Activated T-helper 1 cell treated with anti-CD3 and anti-CD28 coated beads, Interleukin-2, amount 50 U/mL, for 16 hours (primary cell): ENCODE results near the gene IL3RA.
"Not testable (repeated sequence)": the region's sequence is repeated elsewhere in the genome, so short reads cannot be mapped to it uniquely, and the experiment has no call there.

Experiments
- DNase-seq, 2 donors: peaks; one replicate each; pipeline ENCODE4 v3.0.0-alpha.2; 2020; ENCODE audit warnings: low read depth in 1 of 2, low spot score in 1 of 2

The IL3RA gene

DNA sequence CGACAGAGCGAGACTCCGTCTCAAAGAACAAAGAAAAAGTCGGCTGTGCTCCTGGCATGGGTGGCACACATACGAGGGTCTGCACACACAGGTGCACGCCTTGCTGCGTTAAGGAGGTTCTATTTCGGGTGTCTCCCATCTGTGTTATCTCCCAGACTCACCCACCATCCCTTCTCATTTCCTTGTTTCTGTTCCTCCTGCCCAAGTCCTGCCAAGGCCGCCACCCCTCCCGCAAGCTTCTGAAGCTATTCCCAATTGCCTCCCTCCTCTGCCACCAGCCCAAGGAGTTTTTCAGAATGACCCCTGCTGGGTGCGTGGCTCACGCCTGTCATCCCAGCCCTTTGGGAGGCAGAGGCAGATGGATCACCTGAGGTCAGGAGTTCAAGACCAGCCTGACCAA lies 6.0 kb upstream of the IL3RA start:
- no peak for DNase-seq

DNA sequence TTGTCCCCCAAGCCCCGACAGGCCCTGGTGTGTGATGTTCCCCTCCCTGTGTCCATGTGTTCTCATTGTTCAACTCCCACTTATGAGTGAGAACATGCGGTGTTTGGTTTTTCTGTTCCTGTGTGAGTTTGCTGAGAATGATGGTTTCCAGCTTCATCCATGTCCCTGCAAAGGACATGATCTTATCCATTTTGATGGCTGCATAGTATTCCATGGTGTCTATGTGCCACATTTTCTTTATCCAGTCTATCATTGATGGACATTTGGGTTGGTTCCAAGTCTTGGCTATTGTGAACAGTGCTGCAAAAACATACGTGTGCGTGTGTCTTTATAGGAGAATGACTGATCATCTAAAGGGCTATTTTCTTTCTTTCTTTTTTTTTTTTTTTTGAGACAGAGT lies 4.2 kb upstream of the IL3RA start:
- DNase-seq = not testable (repeated sequence)

DNA sequence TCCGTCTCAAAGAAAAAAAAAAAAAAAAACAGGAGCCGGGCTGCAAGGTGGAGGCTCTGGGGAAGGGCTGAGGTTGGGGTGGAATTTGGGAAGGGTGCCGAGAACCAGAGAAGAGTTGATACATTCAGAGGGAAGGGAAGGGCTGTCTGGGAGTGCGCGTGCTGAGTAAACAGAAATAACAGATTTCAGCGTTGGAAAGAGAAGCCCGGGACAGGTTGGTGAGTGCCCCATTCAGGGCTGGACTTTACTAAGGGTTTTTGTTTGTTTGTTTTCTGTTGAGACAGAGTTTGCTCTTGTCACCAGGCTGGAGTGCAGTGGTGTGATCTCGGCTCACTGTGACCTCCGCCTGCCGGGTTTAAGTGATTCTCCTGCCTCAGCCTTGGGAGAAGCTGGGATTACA lies 1.7 kb upstream of the IL3RA start:
- DNase-seq = no peak

DNA sequence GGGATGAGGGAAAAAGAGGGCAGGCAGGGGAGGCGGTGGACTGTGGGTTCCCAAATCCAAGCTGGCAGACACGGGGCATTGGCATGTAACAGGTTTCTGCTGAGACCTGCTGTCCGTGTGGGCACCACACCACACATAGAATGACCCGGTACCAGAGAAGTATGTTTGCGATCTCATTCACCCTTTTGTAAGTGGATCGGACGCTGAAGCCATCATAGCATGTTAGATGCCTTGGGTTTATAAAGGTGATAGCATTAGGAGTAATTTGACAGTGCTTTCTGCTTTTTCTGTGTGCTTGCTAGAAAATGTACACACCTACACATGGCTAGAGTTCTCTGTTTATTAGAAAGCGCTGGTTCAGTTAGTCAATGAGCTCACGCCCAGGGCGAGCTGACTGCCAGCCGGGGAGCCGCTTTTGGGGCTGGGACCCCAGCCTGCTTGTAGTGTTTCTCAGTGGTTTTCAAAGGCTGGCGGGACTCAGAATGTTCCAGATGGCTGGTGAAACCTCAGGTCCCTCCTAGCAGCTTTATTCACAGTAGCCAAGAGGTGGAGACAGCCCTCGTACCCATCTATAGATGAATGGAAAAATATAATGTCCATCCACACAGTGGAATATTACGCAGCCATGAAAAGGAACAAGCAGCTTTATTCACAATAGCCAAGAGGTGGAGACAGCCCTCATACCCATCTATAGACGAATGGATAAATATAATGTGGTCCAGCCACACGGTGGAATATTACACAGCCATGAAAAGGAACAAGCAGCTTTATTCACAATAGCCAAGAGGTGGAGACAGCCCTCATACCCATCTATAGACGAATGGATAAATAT lies 579 bp downstream of the IL3RA start:
- DNase-seq = no peak

DNA sequence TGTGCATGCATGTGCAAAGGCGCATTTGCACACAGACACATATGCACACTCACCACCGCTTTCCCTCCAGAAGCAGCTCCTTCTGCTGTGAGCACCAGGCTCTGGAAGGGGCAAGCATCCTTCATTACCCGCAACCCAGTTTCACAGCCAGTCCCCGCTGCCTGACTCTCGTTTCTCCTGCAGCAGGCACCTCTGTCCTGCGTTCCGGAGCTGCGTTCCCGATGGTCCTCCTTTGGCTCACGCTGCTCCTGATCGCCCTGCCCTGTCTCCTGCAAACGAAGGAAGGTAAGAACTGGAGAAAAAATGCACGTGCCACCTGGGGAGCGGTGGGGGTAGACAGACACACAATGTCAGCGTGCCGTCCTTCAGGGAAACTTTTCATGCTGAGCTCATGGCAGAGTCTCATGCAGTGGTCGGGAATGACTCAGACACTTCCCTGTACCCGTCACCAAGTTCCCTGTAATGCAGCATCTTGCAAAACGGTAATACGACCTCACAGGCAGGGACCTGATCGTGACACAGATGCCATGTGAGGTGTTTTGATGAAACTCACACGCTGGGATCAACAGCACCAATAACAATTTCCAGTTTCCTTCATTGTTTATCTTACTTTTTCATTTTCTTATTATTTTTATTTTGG lies 5.1 kb downstream of the IL3RA start:
- no peak for DNase-seq

DNA sequence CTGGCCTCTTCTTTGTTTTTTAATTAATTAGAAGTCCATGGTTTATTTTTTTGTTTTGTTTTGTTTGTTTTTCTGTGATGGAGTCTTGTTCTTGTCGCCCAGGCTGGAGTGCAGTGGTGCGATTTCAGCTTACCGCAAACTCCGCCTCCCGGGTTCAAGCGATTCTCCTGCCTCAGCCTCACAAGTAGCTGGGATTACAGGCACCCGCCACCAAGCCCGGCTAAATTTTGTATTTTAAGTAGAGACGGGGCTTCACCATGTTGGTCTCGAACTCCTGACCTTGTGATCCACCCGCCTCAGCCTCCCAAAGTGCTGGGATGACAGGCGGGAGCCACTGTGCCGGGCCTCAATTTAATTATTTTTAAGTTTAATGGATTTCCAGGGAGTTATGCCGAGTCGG lies 13.0 kb downstream of the IL3RA start:
- DNase-seq = not testable (repeated sequence)

DNA sequence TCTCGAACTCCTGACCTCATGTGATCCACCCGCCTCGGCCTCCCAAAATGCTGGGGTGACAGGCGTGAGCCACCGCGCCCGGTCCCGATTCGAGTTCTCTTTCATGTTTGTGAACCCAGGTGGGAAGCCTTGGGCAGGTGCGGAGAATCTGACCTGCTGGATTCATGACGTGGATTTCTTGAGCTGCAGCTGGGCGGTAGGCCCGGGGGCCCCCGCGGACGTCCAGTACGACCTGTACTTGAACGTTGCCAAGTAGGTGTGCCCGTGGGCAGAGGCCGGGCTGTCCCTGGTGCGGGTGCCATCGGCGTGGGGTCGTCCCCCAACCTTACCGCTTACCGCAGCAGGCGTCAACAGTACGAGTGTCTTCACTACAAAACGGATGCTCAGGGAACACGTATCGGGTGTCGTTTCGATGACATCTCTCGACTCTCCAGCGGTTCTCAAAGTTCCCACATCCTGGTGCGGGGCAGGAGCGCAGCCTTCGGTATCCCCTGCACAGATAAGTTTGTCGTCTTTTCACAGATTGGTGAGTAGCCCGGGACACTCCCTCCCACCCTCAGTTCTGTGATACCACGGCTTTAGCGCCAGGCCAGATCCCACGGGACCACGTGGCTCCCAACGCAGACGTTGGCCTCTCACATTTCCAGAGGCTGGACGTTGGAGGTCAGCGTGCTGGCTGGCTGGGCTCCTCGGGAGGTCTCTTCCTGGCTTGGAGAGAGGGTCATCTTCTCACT lies 15.6 kb downstream of the IL3RA start:
- no peak for DNase-seq

DNA sequence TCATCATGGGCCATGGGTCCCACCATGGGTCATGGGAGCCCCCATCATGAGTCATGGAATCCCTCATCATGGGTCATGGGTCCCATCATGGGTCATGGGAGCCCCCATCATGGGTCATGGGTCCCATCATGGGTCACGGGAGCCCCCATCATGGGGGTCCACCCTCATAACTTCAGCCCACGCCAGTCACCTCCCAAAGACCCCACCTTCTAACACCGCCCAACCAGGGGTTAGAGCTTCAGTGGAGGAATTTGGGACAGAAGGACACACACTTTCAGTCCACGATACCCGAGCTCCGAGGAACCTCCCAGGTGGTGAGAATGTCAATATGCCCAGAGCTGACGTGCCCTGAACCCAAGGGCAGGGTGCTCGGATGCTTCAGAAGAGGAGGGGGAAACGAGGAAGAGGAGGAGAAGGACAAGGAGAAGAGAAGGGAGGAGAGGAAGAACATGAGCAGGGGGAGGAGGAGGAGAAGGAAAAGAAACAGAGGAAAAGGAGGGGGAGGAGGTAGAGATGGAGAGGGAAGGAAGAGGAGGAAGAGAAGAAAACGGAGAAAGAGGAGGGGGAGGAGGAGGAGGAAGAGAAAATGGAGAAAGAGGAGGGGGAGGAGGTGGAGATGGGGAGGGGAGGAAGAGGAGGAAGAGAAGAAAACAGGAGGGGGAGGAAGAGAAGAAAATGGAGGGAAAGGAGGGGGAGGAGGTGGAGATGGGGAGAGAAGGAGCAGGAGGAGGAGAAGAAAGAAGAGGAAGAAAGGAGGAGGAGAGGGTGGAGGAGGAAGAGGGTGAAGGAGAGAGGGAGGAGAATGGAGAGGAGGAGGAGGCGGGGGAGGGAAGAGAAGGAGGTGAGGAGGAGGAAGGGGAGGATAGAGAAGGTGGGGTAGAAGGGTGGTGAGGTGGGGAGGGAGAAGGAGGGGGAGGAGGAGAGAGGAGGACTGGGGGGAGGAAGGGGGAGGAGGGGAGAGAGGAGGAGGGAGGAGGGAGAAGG lies 17.7 kb downstream of the IL3RA start:
- no peak for DNase-seq

DNA sequence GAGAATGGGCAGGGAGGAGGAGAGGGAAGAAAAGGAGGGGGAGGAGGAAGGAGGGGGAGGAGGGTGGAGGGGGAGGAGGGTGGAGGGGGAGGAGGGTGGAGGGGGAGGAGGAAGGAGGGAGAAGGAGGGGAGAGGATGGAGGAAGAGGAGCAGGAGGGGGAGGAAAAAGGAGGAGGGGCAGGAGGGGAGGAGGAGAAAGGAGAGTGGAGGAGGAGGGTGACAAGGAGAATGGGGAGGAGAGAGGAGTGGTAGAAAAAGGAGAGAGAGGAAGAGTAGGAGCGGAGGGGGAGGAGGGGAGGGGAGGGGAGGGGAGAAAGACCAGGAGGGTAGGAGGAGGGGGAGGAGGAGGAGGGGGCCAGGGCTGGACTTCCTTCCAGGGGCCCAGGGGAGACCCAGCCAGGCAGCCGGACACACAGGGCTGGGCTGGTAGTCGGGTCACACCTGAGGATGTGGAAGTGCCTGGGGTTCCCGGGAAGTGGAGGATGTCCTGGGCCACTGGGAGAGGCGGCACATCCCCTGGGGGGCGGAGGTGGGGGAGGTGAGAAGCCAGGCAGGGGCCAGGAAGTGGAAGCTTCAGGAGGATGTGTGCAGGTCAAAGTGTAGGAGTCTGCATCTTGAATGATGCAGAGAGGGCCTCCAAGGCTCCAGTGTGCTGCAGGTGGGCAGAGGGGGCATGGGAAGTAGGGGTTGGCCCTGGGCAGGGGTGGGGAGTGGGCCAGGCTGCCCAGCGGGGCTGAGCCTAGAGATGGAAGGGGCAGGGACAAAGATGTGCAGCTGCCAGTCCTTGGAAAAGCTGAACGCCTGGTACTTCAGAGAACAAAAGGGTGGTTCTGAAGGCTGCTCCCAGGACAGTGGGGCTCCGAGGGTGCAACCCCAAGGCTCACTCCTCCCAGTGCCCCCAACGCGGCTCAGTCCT lies 18.8 kb downstream of the IL3RA start:
- DNase-seq = no peak

DNA sequence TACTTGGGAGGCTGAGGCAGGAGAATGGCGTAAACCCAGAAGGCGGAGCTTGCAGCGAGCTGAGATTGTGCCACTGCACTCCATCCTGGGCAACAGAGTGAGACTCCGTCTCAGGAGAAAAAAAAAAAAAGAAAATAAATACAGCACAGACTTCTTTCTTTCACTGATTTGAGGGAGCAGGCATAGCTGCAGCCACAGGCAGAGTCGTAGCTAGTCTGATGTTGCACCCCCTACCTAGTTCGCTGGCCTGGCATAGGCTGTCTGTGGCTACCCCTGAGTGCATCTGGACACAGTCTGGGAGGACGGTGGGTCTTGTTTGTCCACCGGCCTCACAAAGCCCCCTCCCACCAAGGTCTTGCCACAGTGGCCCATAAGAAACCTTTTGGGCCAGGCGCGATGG lies 21.4 kb downstream of the IL3RA start:
- no peak for DNase-seq

DNA sequence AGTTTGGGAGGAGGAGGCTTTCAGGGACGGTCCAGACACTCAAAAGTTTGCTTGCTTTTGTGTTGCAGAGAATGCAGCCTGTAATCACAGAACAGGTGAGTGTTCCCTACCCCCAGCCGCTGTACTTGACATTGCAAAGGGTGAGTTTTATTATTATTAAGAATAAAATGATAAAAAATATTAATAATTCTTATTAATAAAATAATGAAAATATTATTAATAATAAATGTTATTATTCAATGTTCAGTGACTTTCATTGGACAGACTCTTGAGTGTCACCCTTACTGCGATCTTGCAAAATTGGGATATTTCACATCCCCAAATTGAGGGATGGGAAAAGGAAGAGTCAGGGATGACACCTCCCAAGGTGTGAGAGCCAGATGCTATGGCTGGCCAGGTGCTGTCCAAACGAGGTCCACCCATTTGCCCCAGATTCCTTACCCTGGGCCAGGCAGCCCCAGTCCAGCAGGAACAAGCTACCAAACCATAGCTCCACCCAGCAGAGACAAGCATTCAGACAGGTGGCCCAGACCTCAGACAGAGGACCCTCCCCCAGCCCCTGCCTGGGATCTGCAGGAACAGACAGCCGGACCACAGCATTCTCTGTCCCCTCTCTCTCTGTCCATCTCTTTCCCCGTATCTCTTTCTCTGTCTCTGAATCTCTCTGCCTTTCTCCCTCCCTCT lies 22.4 kb downstream of the IL3RA start:
- DNase-seq = no peak

DNA sequence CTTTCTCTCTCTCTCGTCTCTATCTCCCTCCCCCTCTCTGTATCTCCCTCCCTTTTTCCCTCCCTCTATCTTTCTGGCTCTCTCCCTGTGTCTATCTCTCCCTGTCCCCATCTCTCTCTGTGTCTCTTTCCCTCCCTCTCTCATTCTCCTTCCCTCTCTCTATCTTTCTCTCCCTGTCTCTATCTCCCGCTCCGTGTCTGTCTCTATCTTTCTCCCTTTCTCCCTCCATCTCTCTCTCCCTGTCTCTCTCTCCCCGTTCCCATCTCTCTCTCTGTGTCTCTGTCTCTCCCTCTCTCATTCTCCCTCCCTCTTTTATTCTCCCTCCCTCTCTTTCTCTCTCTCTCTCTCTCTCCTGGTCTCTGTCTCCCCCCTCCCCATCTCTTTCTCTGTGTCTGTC lies 22.9 kb downstream of the IL3RA start:
- DNase-seq = no peak

DNA sequence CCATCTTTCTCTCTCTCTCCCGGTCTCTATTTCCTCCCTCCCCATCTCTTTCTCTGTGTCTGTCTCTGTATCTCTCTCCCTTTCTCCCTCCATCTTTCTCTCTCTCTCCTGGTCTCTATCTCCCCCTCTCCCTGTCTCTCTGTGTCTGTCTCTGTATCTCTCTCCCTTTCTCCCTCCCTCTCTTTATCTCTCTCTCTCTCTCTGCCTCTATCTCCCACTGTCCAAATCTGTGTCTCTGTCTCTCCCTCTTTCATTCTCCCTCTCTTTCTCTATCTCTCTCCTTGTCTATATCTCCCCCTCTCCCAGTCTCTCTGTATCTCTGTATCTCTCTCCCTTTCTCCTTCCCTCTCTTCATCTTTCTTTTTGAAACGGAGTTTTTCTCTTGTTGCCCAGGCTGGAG lies 23.6 kb downstream of the IL3RA start:
- no peak for DNase-seq

DNA sequence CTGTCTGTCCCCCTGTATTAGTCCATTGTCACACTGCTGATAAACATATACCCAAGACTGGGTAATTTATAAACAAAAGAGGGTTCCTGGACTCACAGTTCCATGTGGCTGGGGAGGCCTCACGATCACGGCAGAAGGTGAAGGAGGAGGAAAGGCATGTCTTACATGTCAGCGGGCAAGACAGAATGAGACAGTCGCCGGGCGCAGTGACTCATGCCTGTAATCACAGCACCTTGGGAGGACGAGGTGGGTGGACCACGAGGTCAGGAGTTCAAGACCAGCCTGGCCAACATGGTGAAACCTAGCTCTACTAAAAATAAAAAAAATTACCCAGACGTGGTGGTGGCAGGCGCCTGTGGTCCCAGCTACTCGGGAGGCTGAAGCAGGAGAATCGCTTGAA lies 24.7 kb downstream of the IL3RA start:
- DNase-seq = no peak

DNA sequence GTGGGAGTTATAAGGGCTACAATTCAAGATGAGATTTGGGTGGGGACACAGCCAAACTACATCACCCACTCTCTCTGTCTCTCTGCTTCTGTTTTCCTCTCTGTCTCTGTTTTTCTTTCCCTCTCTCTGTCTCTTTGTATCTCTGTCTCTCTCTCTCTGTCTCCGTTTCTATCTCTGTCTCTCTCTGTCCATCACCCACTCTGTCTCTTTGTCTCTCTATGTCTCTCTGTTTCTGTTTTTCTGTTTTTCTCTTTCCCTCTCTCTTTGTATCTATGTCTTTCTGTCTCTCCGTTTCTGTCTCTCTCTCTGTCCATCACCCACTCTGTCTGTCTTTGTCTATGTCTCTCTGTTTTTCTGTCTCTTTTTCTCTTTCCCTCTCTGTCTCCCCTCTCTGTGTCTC lies 25.3 kb downstream of the IL3RA start:
- no peak for DNase-seq

DNA sequence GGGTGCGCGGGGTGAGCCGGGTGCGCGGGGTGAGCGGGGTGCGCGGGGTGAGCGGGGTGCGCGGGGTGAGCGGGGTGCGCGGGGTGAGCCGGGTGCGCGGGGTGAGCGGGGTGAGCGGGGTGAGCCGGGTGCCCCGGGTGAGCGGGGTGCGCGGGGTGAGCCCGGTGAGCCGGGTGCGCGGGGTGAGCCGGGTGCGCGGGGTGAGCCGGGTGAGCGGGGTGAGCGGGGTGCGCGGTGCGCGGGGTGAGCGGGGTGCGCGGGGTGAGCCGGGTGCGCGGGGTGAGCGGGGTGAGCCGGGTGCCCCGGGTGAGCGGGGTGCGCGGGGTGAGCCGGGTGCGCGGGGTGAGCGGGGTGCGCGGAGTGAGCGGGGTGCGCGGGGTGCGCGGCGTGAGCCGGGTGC lies 29.8 kb downstream of the IL3RA start:
- DNase-seq = not testable (repeated sequence)

DNA sequence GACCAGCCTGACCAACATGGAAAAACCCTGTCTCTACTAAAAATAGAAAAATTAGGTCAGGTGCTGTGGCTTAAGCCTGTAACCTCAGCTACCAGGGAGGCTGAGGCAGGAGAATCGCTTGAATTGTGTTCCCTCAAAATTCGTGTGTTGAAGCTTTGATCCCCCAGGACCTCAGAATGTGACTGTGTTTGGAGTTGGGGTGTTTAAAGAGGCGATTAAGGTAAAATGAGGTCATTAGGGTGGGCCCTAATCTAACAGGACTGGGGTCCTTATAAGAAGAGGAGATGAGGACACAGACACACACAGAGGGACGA lies 31.8 kb downstream of the IL3RA start:
- no peak for DNase-seq

DNA sequence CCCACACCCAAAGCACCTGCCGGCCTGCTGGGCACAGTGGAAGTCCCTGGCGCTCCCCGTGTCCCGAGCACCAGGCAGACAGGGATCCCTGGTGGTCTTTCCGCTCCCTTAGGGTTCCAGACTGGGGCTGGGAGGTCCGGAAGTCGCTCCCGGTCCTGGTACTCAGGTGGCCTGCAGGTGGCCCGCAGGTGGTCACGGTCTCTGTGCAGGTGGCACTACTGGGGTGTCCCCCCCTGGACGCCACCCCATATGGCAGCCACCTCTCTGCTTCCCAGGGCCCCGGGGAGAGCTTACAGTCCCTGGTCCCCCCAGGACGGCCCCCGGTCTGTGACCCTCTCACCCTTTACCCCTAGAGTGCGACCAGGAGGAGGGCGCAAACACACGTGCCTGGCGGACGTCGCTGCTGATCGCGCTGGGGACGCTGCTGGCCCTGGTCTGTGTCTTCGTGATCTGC lies 41.7 kb downstream of the IL3RA start:
- DNase-seq = no peak

DNA sequence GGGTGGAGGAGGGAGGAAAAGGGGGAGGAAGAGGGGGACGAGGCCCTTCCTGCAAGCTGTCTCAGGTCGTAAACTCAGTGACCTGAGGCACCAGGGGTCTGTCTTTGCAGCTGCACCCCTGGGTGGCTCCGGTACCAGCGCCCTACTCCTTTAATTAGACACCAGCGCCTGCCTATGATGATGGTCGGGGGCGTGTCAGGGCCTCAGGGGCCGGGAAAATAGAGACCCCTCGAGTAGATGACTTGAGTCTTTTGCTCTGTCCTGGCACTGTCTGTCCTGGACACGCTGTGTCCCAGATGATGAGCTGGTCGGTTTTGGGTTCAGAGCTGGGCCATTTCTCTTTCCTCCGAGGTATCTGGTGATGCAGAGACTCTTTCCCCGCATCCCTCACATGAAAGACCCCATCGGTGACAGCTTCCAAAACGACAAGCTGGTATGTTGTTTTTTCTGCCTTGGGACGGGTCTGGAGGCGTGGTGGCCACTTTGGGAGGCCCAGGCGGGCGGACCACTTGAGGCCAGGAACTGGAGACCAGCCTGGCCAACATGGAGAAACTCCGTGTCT lies 44.2 kb downstream of the IL3RA start:
- no peak for DNase-seq
